HG03060 (cell line): ENCODE measurements around the gene GCLC.

Experiments used
- ATAC-seq: cut with Tn5 transposase; IDR thresholded peaks from one replicate; pipeline ENCODE4 v1.9.1; 2021; ENCODE audit warnings: low read depth, moderate number of reproducible peaks; ENCODE audit not compliant: unreplicated experiment

Gene GCLC

GRCh38 chr6:53527249-53527765 is 17.6 kb downstream of the GCLC start:
- no peak for ATAC-seq

GRCh38 chr6:53526000-53526399 is 18.9 kb downstream of the GCLC start:
- ATAC-seq, result no peak

GRCh38 chr6:53524455-53524815 is 20.5 kb downstream of the GCLC start:
- no peak for ATAC-seq

GRCh38 chr6:53523511-53524454 is 21.1 kb downstream of the GCLC start:
- ATAC-seq, result no peak

- no peak for ATAC-seq
Observed at GRCh38 chr6:53520320-53520928, 24.5 kb downstream of the GCLC start.

GRCh38 chr6:53518862-53519261 is 26.0 kb downstream of the GCLC start:
- no peak for ATAC-seq

GRCh38 chr6:53517021-53517420 is 27.9 kb downstream of the GCLC start:
- ATAC-seq, result no peak

- ATAC-seq, result no peak
Observed at GRCh38 chr6:53514677-53515076, 30.2 kb downstream of the GCLC start.

GRCh38 chr6:53513519-53513966 is 31.4 kb downstream of the GCLC start:
- ATAC-seq, result no peak

GRCh38 chr6:53513056-53513455 is 31.8 kb downstream of the GCLC start:
- ATAC-seq, result no peak

GRCh38 chr6:53512626-53513025 is 32.3 kb downstream of the GCLC start:
- ATAC-seq, result no peak

- no peak for ATAC-seq
Observed at GRCh38 chr6:53510746-53511145, 34.2 kb downstream of the GCLC start.

- no peak for ATAC-seq
Observed at GRCh38 chr6:53506872-53507271, 38.0 kb downstream of the GCLC start.

GRCh38 chr6:53504512-53504911 is 40.4 kb downstream of the GCLC start:
- ATAC-seq, result no peak

GRCh38 chr6:53503060-53503459 is 41.8 kb downstream of the GCLC start:
- ATAC-seq, result no peak

GRCh38 chr6:53501432-53501831 is 43.5 kb downstream of the GCLC start:
- ATAC-seq, result no peak

- no peak for ATAC-seq
Observed at GRCh38 chr6:53500095-53500494, 44.8 kb downstream of the GCLC start.

- no peak for ATAC-seq
Observed at GRCh38 chr6:53499094-53499493, 45.8 kb downstream of the GCLC start.

GRCh38 chr6:53498649-53499048 is 46.3 kb downstream of the GCLC start:
- no peak for ATAC-seq

- ATAC-seq, result no peak
Observed at GRCh38 chr6:53497905-53498304, 47.0 kb downstream of the GCLC start.

GRCh38 chr6:53496797-53497375 is 48.0 kb downstream of the GCLC start:
- no peak for ATAC-seq
